ENCODE measurements around the gene OPN1MW3. TPM values are rescaled to one million over a fixed set of nuclear protein-coding genes. Genes with fewer than 3 reads are reported as not detected.
"Not testable (repeated sequence)": the region's sequence is repeated elsewhere in the genome, so short reads cannot be mapped to it uniquely, and the experiment has no call there.

The OPN1MW3 gene
- total and polyA plus RNA-seq, 2 of the 4 experiments (the other 2 are of a cell fraction), result not detected

DNA sequence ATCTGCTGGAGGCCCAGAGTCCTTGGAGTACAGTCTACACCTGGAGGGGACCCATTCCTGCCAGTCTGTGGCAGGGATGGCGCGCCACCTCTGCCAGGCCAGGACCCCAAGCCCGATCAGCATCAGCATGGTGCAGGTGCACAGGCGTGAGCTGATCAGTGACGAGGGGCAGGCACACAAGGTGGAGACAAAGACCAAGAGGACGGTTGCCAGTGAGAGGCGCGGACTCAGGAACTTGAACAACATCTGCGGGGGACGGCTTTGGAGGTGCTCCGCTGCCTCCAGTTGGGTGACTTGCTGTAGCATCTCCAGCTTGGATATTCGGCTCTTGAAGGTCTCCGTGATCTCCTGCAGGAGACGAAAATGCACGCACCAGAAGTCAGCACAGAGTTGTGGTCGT is 23.8 kb upstream of the OPN1MW3 start:
- H4K91ac ChIP-seq (ENCODE audit: insufficient read depth, low read depth, low read length); H2AK9ac ChIP-seq (replicated peaks; ENCODE audit: low read depth, low read length, poor library complexity); H3K36me3 ChIP-seq (ENCODE audit: control insufficient read depth, insufficient read depth, low read length); H3K9me3 ChIP-seq (ENCODE audit: control insufficient read depth, insufficient read depth, low read length); ATAC-seq (ENCODE audit: low read depth); in situ Hi-C loops (cut with MboI; ENCODE audit: low sequenced_read_pairs); H3K79me1 ChIP-seq (ENCODE audit: low read depth in 1 of 2, low read length in 2 of 2); H2AFZ ChIP-seq (replicated peaks; ENCODE audit: low read length, poor library complexity); H3K23ac ChIP-seq (ENCODE audit: low read depth, low read length); dilution Hi-C loops (cut with HindIII; ENCODE audit: low sequenced_read_pairs, unreplicated experiment); H3K4me2 ChIP-seq (ENCODE audit: low read depth, low read length); H3K4me1 ChIP-seq (ENCODE audit: control insufficient read depth, insufficient read depth, low read length); H3K18ac ChIP-seq (ENCODE audit: low read depth, low read length); H4K5ac ChIP-seq (ENCODE audit: low read depth, low read length); H3K27me3 ChIP-seq (ENCODE audit: control insufficient read depth, insufficient read depth, low read length); CTCF ChIA-PET; H2BK5ac ChIP-seq (ENCODE audit: low read depth, low read length, poor library complexity, severe bottlenecking); H3K9me1 ChIP-seq (ENCODE audit: insufficient read depth, low read length); H2AK5ac ChIP-seq (ENCODE audit: low read depth, low read length); H3K56ac ChIP-seq (ENCODE audit: extremely low read depth, insufficient read depth, low read length); DNase-seq; POLR2A ChIA-PET (ENCODE audit: unreplicated experiment); H4K20me1 ChIP-seq (ENCODE audit: insufficient read depth, low read length); intact Hi-C loops (cut with micrococcal nuclease); BruUV-seq (replicated peaks); H4K8ac ChIP-seq (ENCODE audit: low read depth in 2 of 2, low read length in 2 of 2); H2BK120ac ChIP-seq (ENCODE audit: low read depth, low read length); H2BK20ac ChIP-seq (ENCODE audit: low read depth, low read length); H2BK15ac ChIP-seq (ENCODE audit: low read depth, low read length); H3K27ac ChIP-seq (ENCODE audit: insufficient read depth, low read length); H3K4me3 ChIP-seq (ENCODE audit: insufficient read depth, low read depth, low read length); H3K9ac ChIP-seq (ENCODE audit: low read depth, low read length); H3K14ac ChIP-seq (replicated peaks; ENCODE audit: low read depth, low read length); H3K4ac ChIP-seq (ENCODE audit: low read depth, low read length): not testable (repeated sequence)
- WGBS, 2 experiments (ENCODE audit: extremely low coverage in 2 of 2, insufficient read length in 1 of 2), result no CpG with 5 or more reads among the region's 16 CpGs

DNA sequence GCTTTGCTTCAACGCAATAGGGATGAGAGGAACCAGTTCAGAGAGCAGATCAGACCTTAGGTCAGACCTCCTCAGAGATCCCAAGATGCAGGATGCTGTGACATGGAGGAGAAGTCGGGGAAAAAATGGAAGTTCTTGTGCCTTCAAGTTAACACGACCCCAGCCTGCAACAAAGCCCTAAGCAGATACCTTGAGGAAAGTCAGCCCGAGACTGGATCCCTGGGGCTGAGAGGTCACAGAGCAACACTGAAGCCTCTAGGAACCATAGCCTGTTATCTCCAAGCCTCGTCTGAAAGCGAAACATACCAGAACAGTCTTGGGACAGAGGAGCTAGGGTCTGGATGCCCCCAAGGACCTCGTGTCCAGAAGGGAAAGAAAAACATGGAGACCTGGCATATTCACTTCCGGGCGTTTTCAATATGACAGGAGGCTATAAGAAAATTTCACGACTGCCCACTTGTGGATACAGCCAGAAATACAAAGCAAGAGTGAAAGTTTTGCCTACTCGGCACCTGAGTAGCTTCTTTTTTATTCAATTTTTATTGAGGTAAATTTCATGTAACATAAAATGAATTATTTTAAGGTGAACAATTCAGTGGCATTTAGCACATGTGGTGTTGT is 18.3 kb upstream of the OPN1MW3 start:
- H2BK120ac ChIP-seq (ENCODE audit: low read depth, low read length); H3K27ac ChIP-seq (ENCODE audit: insufficient read depth, low read length); H3K4me2 ChIP-seq (ENCODE audit: low read depth, low read length); intact Hi-C loops (cut with micrococcal nuclease); H4K8ac ChIP-seq (ENCODE audit: low read depth in 2 of 2, low read length in 2 of 2); H3K4ac ChIP-seq (ENCODE audit: low read depth, low read length); H3K4me1 ChIP-seq (ENCODE audit: control insufficient read depth, insufficient read depth, low read length); H3K14ac ChIP-seq (replicated peaks; ENCODE audit: low read depth, low read length); POLR2A ChIA-PET (ENCODE audit: unreplicated experiment); H3K27me3 ChIP-seq (ENCODE audit: control insufficient read depth, insufficient read depth, low read length); H2AFZ ChIP-seq (replicated peaks; ENCODE audit: low read length, poor library complexity); CTCF ChIA-PET; H3K9me1 ChIP-seq (ENCODE audit: insufficient read depth, low read length); H2BK20ac ChIP-seq (ENCODE audit: low read depth, low read length); H3K36me3 ChIP-seq (ENCODE audit: control insufficient read depth, insufficient read depth, low read length); H3K56ac ChIP-seq (ENCODE audit: extremely low read depth, insufficient read depth, low read length); H3K9ac ChIP-seq (ENCODE audit: low read depth, low read length); H4K5ac ChIP-seq (ENCODE audit: low read depth, low read length); H3K23ac ChIP-seq (ENCODE audit: low read depth, low read length); H2AK5ac ChIP-seq (ENCODE audit: low read depth, low read length); H4K91ac ChIP-seq (ENCODE audit: insufficient read depth, low read depth, low read length); H4K20me1 ChIP-seq (ENCODE audit: insufficient read depth, low read length); H2BK15ac ChIP-seq (ENCODE audit: low read depth, low read length); dilution Hi-C loops (cut with HindIII; ENCODE audit: low sequenced_read_pairs, unreplicated experiment); in situ Hi-C loops (cut with MboI; ENCODE audit: low sequenced_read_pairs); H3K79me1 ChIP-seq (ENCODE audit: low read depth in 1 of 2, low read length in 2 of 2); DNase-seq; H2BK5ac ChIP-seq (ENCODE audit: low read depth, low read length, poor library complexity, severe bottlenecking); ATAC-seq (ENCODE audit: low read depth); H2AK9ac ChIP-seq (replicated peaks; ENCODE audit: low read depth, low read length, poor library complexity); H3K9me3 ChIP-seq (ENCODE audit: control insufficient read depth, insufficient read depth, low read length); H3K4me3 ChIP-seq (ENCODE audit: insufficient read depth, low read depth, low read length); BruUV-seq (replicated peaks); H3K18ac ChIP-seq (ENCODE audit: low read depth, low read length): not testable (repeated sequence)
- no CpG with 5 or more reads among the region's 11 CpGs for WGBS, 2 experiments (ENCODE audit: extremely low coverage in 2 of 2, insufficient read length in 1 of 2)

Data from IMR-90 (cell line).